Measurements from ENCODE around the gene PI4K2A. TPM values are rescaled to one million over a fixed set of nuclear protein-coding genes. Genes with fewer than 3 reads are reported as not detected.

Gene PI4K2A
- total and polyA plus RNA-seq, 7 donors, result 8.1 to 19.3 (median 13.3) TPM

DNA sequence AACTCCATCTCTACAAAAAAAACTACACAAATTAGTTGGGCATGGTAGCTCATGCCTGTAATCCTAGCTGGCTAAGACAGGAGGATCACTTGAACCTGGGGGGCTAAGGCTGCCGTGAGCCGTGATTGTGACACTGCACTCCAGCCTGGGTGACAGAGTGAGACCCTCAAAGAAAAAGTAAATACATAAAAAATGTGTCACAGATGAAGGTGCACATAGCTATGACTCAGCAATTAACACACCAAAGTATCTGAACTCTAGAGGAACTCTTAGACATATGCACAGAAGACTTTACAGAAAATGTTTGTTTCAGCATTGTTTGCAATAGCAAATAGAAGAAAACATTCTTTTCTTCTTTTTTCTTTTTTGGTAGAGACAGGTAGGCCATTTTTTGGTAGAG, 42.7 kb upstream of the PI4K2A start:
- Histone ChIP-seq H3K27me3 (no peaks in the 10 kb centered on the region), H3K4me3 (no peak overlapping the region), H3K36me3 (no peaks in the 10 kb centered on the region), H3K27ac (peak overlapping the region in 3 of 4 donors; percentile 85 to 97 (median 91)), H3K9me3 (no peaks in the 10 kb centered on the region), H3K4me1 (peaks cover 0 to 39% (median 37%) of the 10 kb centered on the region in 4 donors)
- intact Hi-C loops (cut with DNase I), result no loop called here
- no peak for DNase-seq
- no peak for TF ChIP-seq POLR2A (IDR thresholded peaks at IDR 0.05)
- no peak for TF ChIP-seq POLR2AphosphoS5 (IDR thresholded peaks at IDR 0.05)
- TF ChIP-seq, protein P1, sequence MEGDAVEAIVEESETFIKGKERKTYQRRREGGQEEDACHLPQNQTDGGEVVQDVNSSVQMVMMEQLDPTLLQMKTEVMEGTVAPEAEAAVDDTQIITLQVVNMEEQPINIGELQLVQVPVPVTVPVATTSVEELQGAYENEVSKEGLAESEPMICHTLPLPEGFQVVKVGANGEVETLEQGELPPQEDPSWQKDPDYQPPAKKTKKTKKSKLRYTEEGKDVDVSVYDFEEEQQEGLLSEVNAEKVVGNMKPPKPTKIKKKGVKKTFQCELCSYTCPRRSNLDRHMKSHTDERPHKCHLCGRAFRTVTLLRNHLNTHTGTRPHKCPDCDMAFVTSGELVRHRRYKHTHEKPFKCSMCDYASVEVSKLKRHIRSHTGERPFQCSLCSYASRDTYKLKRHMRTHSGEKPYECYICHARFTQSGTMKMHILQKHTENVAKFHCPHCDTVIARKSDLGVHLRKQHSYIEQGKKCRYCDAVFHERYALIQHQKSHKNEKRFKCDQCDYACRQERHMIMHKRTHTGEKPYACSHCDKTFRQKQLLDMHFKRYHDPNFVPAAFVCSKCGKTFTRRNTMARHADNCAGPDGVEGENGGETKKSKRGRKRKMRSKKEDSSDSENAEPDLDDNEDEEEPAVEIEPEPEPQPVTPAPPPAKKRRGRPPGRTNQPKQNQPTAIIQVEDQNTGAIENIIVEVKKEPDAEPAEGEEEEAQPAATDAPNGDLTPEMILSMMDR (IDR thresholded peaks at IDR 0.05), result no peak
- TF ChIP-seq EP300 (IDR thresholded peaks at IDR 0.05), result no peak
- 88 to 93% methylated on average over 2 of the region's 2 CpGs for WGBS, 2 donors

DNA sequence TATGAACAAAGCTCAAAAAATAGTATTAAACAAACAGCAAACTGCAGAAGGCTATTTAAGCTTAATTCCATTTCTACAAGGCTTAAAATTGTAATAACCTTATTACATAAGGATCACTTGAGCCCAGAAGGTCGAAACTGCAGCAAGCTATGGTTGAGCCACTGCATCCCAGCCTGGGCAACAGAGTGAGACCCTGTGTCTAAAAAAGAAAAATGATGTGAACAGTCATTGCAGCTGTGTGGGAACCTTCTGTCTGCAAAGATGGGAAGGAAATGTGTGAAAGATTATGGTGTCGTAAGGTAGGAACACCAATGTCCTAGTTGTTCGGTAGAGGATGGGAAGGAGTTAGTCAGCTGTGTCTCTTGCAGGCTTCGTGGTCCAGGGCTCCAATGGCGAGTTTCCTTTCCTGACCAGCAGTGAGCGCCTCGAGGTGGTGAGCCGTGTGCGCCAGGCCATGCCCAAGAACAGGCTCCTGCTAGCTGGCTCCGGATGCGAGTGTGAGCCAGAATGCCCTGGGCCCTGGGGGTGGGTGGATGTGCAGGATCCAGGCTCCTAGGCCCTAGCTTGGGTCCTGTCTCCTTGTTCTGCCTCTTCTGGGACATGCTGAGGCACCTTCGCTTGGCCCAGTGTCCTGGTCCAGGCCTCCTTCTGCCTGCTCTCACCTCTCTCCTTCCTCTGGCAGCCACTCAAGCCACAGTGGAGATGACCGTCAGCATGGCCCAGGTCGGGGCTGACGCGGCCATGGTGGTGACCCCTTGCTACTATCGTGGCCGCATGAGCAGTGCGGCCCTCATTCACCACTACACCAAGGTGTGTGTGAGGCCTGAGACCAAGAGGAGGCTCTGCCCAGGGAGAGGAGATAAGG, 41.8 kb upstream of the PI4K2A start:
- no peaks in the 10 kb centered on the region for H3K27me3 ChIP-seq
- intact Hi-C loops (cut with DNase I), result no loop called here

GRCh38 chr10:97599272-97599619, 41.2 kb upstream of the PI4K2A start:
- no peaks in the 10 kb centered on the region for H3K9me3 ChIP-seq
- no peak overlapping the region for H3K27ac ChIP-seq
- intact Hi-C loops (cut with DNase I), result no loop called here
- no peak overlapping the region for H3K4me3 ChIP-seq
- no peaks in the 10 kb centered on the region for H3K27me3 ChIP-seq
- H3K36me3 ChIP-seq, result no peaks in the 10 kb centered on the region
- WGBS, 2 donors, result 89 to 92% methylated on average over 6 of the region's 6 CpGs
- TF ChIP-seq EP300 (IDR thresholded peaks at IDR 0.05) (no peak), POLR2AphosphoS5 (IDR thresholded peaks at IDR 0.05) (no peak), POLR2A (IDR thresholded peaks at IDR 0.05) (no peak)
- TF ChIP-seq, protein P1 (IDR thresholded peaks at IDR 0.05), result no peak
- peaks cover 0 to 29% (median 27%) of the 10 kb centered on the region in 4 donors for H3K4me1 ChIP-seq
- DNase-seq, result no peak

More for the DNA sequence above, 41.8 kb upstream of the PI4K2A start:
- Histone ChIP-seq H3K9me3 (no peaks in the 10 kb centered on the region), H3K4me3 (no peak overlapping the region), H3K27ac (no peak overlapping the region), H3K36me3 (no peaks in the 10 kb centered on the region), H3K4me1 (peaks cover 0 to 32% (median 30%) of the 10 kb centered on the region in 4 donors)
- no peak for TF ChIP-seq EP300 (IDR thresholded peaks at IDR 0.05)
- TF ChIP-seq POLR2AphosphoS5 (IDR thresholded peaks at IDR 0.05), result no peak
- TF ChIP-seq POLR2A (IDR thresholded peaks at IDR 0.05), result no peak
- TF ChIP-seq, protein P1 (IDR thresholded peaks at IDR 0.05), result no peak
- no peak for DNase-seq
- WGBS, 2 donors, result 94% methylated on average over 19 of the region's 19 CpGs

GRCh38 chr10:97600616-97601015, 39.9 kb upstream of the PI4K2A start:
- TF ChIP-seq, protein P1 (IDR thresholded peaks at IDR 0.05), result no peak
- TF ChIP-seq EP300 (IDR thresholded peaks at IDR 0.05) (no peak), POLR2A (IDR thresholded peaks at IDR 0.05) (no peak), POLR2AphosphoS5 (IDR thresholded peaks at IDR 0.05) (no peak)
- H3K27me3 ChIP-seq, result no peaks in the 10 kb centered on the region
- DNase-seq, result no peak
- H3K4me1 ChIP-seq, result peaks cover 0 to 24% (median 23%) of the 10 kb centered on the region in 4 donors
- 88 to 100% methylated on average over 1 of the region's 1 CpG for WGBS, 2 donors
- no peaks in the 10 kb centered on the region for H3K9me3 ChIP-seq
- no peak overlapping the region for H3K27ac ChIP-seq
- no peaks in the 10 kb centered on the region for H3K36me3 ChIP-seq
- intact Hi-C loops (cut with DNase I), result no loop called here
- H3K4me3 ChIP-seq, result no peak overlapping the region
